CD1c-positive myeloid dendritic cell (primary cell): ENCODE results near the gene ARSB.

Source experiments
- DNase-seq: peaks from one replicate; pipeline ENCODE4 v3.0.0-alpha.2; 2016; ENCODE audit errors: extremely low spot score

ARSB gene

DNA sequence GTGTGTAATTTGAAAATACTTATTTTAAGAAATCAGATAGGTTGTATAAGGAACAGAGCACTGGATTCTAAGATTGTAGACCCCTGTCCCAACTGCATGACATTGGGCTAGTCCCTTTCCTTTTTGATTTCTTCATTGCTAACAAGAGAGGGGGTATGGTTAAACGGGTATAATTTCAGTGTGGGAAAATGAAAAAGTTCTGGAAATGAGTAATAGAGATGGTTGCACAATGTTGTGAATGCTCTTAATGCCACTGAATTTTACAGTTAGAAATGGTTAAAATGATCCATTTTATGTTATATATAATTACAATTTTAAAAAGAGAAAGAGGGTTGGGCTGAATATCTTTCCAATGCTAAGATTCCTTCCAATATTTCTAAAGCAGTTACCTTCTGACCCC is 233.2 kb downstream of the ARSB start:
- no peak for DNase-seq

DNA sequence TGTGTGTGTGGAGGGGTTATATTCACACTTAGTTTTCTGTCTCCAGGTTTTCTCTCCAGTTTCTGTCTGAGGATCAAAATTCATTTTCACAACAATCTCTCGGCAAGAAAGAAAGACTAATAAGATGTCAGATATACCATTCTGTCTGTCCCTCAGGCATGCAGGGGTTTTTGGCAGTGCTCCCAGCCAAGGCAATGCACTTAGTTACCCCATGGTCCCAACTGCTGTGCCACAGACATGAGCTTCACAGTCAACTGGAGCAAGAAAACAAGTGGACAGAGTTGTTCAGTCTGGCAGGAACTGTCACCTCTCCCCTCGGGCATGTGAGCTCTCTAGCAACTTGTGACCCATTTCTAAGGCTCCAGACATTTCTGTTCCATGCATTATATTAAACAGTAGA is 234.8 kb downstream of the ARSB start:
- DNase-seq = no peak

- no peak for DNase-seq
Measured at GRCh38 chr5:78747705-78748359, 237.3 kb downstream of the ARSB start.

DNA sequence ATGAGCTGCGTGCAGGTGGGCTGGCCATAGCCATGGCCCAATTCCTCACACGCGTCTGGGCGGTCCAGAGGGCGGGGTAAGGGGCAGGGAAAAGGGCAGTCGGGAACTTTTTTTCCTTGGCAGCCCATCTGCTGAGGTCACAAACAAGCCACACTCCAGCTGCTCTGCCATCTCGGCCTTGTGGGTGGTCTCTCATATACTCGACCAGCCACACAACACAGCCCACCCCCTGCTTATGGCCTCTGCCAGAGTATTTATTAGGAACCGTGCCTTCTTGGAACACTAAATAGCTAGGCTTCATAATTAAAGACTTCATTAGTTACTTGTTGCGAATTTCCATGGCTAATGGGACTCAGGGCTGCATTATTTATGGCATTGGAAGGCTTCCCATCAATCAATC is 238.1 kb downstream of the ARSB start:
- no peak for DNase-seq

GRCh38 chr5:78746021-78746770 is 238.9 kb downstream of the ARSB start:
- DNase-seq = no peak

- no peak for DNase-seq
Measured at GRCh38 chr5:78744951-78745534, 240.1 kb downstream of the ARSB start.

- DNase-seq = no peak
Measured at GRCh38 chr5:78741019-78741418, 244.1 kb downstream of the ARSB start.

- no peak for DNase-seq
Measured at GRCh38 chr5:78738693-78739300, 246.3 kb downstream of the ARSB start.

GRCh38 chr5:78738104-78738503 is 247.0 kb downstream of the ARSB start:
- no peak for DNase-seq

DNA sequence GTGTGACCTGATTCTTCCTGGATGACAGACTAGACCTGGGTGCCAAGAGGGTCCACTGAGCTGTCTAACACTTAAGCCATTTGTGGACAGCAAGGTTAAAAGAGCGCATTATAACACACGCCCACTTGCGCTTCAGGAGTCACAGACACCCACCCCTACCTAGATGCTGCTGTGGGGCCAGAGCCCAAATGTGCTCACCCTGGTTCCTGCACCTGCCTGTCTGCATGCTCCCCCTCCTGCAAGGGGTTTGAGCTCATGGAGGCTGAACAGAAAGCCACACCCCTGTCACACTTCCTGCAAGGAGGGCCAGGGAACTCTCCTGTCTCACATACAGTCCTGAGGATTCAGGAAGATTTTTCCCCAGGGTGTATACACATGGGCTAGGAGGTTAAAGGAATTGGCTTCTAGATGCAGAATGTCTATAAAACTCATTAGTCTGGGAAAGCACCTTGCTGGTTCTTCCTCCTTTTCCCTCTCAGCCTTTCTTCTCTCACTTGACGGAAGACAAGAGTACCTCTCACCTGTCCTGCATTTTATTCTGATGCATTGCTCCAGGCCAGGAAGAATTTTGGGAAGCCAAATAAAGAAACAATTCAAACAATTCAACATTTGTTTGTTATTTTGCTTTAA is 249.2 kb downstream of the ARSB start:
- DNase-seq = no peak

- no peak for DNase-seq
Measured at GRCh38 chr5:78734950-78735349, 250.2 kb downstream of the ARSB start.

DNA sequence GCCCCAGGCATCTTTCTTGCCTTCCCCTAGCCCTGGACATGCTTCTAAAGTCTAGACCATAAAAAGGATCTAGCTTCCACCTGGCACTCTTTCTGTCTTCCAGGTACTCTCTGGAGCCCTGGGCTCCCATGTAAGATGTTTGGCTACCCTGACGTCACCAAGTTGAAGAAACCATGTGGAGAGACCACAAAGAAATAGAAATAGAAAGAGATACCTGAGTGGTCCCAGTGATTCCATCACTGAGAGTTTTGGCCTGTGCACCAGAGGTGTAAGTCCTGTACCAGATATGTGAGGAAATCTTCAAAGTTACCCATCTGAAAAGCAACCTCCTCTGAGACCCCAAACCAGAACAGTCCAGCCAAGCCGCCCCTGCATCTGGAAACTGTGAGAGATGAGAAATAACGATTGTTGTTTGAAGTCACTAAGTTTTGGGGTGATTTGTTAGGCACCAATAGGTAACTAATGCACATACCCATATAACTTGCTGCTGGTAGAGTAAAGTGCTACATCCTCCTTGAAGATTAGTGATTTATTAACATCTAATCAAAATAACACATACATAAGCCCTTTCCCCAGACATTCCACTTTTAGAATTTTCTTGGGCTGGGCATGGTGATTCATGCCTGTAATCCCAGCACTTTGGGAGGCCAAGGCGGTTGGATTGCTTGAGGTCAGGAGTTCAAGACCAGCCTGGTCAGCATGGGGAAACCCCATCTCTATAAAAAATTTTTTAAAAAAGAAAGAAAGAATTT is 250.8 kb downstream of the ARSB start:
- DNase-seq = no peak

DNA sequence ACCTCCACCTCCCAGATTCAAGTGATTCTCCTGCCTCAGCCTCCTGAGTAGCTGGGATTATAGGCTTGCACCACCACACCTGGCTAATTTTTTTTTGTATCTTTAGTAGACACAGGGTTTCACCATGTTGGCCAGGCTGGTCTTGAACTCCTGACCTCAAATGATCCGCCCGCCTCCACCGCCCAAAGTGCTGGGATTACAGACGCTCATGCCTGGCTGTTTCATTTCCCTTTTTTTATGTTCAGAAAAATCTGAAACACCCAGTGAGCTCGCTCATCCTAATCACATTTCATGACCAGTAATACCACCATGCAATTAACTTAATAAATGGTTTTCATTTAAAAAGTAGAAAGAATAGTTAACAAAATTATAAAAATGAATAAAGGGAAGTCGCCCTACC is 252.4 kb downstream of the ARSB start:
- DNase-seq = peak; percentile 34

DNA sequence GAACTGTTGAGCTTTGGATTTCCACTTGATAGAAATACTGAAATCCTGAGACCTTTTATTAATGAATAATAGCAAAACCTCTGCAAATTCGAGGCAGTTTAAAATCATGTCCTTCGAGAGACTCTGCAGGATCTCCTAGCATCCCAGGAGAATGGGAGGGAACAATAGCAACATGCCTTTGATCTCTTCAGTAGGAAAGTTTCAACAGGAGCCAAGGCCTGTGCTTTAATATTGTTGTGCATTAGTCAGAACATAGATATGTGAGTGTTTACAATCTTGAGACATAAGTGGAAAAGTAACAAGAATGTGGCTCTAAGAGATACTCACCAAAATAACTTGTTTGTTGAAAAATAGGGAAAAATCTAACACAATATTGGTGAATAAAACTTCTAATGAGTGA is 253.2 kb downstream of the ARSB start:
- no peak for DNase-seq

DNA sequence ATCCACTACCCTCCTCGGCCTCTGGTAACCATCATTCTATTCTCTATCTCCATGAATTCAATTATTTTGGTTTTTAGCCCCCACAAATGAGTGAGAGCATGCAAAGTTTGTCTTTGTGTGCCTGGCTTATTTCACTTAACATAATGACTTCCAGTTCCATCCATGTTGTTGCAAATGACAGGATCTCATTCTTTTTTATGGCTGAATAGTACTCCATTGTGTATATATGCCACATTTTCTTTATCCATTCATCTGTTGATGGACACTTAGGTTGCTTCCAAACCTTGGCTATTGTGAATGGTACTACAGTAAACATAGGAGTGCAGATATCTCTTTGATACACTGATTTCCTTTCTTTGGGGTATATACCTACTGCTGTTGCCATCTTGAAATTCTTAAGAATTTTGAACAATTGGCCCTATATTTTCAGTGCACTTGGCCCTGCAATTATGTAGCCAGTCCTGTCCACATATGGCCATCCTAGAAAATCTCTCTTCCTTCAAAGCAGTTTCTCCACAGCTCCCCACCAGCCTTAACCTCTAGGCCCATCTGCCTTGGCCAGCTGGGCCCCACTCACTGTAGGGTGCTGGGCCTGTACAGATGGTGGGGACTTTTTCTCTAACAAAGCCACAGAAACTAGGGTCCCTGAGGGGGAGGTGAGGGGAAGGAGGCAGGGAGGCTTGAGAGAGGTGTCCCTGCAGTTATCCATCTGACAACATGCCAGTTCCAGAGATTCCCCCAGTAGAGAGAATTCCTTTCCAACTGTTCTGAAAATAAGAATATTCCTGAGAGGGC is 254.6 kb downstream of the ARSB start:
- DNase-seq = no peak

- DNase-seq = no peak
Measured at GRCh38 chr5:78727786-78728761, 257.0 kb downstream of the ARSB start.
